ENCODE results near the gene NEK1.

The NEK1 gene

DNA sequence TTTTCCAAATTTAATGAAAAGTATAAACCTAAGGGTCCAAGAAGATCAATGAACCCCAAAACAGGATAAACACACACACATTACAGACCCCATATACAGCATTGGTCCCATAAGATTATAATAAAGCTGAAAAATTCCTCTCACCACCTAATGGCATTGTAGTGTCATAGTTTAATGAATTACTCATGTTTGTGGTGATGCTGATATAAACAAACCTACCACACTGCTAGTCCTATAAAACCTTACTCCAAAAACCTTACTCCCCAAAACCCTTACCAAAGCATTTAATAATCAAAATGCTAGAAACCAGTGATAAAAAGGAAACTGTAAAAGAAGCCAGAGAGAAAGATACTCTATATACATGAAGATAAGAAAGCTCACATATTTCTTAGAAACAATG, 193.5 kb downstream of the NEK1 start:
- DNase-seq (ENCODE audit: low read depth), result no peak

DNA sequence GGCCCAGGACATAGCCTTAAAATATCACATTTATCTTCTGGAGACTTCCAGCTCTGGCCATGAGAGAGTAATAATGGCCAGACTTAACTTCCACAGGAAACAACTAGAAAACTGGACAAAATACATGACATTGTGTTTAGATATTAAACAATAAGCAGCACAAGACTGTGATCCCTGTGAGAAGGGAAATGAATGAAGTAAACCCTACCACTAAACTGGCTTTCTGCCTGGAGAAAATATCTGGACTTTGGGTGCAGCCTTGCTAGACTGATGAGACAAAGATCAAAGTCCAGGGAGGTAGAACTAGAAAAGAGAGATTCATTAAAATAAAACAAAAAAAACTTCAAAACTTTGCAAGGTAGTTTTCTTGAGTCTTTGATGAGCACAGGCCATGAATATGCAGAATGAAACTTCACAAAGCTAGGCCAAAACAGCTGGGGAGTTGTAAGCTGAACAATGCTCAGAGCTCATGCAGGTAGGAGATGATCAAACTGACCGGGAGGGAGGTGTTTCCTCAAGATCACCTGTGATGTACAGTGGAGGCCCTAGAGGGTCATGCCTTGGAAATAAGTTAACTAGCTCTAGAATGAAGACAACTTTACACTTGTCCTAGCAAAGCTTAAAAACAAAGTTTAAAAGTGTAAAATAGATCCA, 194.6 kb downstream of the NEK1 start:
- no peak for DNase-seq (ENCODE audit: low read depth)

DNA sequence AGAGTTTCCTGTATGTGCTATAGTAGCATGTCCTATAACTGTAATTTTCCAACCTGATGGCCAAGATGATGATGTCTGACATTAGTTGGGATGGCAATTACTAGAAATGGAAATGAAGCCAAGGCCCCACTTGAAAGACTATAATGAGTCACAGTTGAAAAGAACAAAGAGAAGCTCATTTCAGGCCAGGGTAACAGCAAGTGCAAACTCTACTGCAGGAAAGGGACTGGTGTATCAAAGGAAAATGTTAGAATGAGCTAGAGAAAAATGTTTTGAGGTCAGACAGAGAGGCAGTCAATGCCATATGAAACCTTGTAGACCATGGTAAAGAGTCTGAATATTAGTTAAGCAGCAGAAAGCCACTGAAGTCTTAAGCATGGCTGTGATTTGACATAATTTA, 195.4 kb downstream of the NEK1 start:
- no peak for DNase-seq (ENCODE audit: low read depth)

DNA sequence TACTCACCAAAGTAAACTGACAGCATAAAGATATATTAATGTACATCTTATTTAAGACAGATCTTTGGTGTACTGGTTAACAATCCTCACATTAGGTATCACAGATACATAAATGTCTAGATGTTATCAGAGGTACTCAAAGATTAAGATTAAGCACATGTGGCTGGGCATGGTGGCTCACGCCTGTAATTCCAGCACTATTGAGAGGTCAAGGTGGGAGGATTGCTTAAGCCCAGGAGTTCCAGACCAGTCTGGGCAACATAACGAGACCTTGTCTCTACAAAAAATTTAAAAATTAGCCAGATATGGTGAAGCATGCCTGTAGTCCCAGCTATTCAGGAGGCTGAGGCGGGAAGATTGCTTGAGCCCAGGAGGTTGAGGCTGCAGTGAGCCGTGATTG, 195.9 kb downstream of the NEK1 start:
- DNase-seq (ENCODE audit: low read depth), result no peak

GRCh38 chr4:169414913-169415312, 197.5 kb downstream of the NEK1 start:
- DNase-seq (ENCODE audit: low read depth), result no peak

DNA sequence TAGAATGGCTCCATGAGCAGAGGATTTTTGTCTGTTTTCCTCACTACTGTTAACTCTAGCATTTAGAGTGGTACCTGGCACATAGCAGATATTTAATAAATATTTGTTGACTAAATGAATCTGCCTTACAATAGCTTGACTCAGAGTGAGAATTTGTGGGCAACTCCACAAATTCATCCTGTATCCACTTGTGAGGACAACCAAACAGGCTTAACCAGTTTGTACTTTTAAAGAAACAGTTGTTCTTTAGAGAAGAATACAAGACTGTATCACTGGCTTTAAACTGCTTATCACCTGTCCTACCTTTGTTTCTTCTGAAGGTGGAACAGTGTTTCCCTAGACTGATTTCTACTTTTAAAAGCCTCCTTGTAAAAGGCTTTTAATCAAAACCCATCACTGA, 200.3 kb downstream of the NEK1 start:
- DNase-seq (ENCODE audit: low read depth), result no peak

DNA sequence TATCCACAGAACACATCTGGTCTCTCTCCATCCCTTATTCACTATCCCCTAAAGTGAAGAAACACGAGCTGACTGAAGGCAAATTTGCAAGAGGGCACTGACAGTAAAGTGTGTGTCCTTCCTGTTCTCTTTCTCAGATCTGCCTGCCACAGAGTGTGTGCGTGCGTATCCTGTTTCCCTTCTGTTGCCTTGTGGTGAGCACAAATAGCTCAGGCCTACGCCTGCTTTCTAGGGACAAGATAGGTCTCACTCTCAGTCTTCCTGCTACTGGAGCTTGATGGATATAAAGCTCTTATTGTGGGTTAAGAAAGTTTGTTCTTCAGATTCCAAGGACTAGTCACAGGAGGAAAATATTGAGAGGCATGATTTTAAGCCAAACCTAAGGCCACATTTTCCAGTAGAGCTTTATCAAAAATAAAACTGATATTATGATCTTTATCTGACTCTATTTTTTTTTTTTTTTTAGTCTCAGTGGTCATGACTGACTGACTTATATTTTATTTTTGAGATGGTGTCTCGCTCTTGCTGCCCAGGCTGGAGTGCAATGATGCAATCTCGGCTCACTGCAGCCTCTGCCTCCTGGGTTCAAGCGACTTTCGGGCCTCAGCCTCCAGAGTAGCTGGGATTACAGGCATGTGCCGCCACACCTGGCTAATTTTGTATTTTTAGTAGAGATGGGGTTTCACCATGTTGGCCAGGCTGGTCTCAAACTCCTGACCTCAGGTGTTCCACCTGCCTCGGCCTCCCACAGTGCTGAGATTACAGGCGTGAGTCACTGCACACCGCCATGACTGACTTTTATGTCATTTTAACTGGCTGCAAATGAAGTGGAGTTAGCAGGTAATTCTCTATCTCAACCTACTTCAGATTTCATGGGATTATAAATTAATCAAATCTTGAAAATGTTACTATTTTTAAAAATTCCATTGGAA, 201.3 kb downstream of the NEK1 start:
- peak; percentile 71 for DNase-seq (ENCODE audit: low read depth)

GRCh38 chr4:169407217-169407845, 205.1 kb downstream of the NEK1 start:
- no peak for DNase-seq (ENCODE audit: low read depth)

DNA sequence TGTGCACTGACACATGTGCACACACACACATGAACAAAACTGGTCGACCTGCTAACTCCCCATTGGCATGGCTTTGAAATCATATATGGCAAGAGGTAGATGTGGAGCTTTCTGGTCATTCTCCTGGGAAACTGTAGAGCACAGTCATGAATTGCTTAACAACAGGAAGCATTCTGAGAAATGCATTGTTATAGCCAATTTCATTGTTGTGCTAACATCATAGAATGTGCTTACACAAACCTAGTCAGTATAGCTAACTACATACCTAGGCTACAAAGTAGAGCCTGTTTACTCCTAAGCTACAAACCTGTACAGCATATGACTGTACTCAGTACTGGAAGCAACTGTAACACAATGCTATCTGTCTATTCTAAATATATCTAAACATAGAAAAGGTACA, 207.4 kb downstream of the NEK1 start:
- DNase-seq (ENCODE audit: low read depth), result peak; percentile 62

- no peak for DNase-seq (ENCODE audit: low read depth)
Measured at GRCh38 chr4:169400832-169401231, 211.6 kb downstream of the NEK1 start.

- no peak for DNase-seq (ENCODE audit: low read depth)
Measured at GRCh38 chr4:169399976-169400767, 212.2 kb downstream of the NEK1 start.

GRCh38 chr4:169398316-169398715, 214.1 kb downstream of the NEK1 start:
- DNase-seq (ENCODE audit: low read depth), result peak; percentile 93

DNA sequence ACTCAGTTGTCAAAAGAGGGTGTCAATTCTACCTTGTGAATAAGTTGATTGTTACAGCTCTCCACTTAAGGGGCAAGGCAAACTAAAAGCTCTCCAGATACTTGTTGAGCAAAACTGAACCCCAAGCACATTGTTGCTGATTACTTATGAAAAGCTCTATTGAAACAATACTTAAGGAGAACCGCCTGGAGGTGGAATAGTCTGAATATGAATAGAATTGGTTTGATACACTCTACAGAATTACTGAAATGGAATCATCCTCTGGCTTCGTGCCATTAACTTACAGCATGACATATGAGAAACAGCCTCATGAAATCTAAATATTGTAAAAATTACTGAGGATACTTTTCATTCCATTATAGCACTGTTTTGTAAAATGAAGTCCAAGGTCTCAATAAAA, 214.6 kb downstream of the NEK1 start:
- DNase-seq (ENCODE audit: low read depth), result peak; percentile 17

DNA sequence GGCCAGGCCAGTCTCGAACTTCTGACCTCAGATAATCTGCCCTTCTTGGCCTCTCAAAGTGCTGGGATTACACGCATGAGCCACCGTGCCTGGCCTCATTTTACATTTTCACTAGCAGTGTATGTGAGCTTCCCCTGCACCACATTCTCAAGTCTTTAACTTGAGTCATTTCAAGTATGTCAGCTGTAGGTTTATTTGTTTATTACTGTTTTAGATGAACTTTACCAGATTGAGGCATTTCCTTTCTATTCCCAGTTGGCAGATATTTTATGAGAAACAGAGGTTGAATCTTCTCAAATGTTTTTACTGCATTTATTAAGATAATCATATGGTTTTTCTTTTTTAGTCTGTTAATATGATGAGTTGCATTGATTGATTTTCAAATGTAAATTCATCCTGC, 227.0 kb downstream of the NEK1 start:
- no peak for DNase-seq (ENCODE audit: low read depth)

DNA sequence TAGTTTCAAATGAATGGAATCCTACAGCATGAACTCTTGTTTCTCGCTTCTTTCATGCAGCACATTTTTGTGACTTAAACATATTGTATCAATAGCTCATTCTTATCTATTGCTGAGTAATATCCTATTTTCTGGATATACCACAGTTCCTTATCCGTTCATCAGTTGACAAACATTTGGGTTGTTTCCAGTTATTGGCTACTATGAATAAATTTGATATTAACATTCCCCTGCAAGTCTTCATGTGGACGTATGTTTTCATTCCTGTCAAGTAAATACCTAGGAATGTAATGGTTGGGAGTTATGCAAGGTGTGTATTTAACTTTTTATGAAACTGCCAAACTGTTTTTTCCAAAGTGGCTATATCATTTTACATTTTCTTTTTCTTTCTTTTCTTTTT, 227.6 kb downstream of the NEK1 start:
- no peak for DNase-seq (ENCODE audit: low read depth)

DNA sequence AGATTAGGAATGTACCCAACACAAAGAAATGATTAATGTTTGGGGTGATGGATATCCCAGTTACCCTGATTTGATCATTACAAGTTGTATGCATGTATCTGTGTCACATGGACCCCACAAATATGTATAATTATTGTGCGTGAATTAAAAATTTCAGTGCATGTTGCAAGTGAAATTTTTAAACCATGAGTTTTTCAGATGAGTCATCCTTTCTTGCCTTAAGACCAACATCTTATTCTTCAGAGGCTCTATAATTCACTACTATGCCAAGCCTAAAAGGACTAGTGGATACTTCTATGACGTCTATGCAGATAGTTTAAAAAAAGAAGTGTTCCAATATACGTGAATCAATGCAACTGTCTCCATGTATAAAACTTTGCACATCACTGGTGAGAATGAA, 228.7 kb downstream of the NEK1 start:
- DNase-seq (ENCODE audit: low read depth), result peak; percentile 86

- DNase-seq (ENCODE audit: low read depth), result no peak
Measured at GRCh38 chr4:169379688-169380087, 232.7 kb downstream of the NEK1 start.

DNA sequence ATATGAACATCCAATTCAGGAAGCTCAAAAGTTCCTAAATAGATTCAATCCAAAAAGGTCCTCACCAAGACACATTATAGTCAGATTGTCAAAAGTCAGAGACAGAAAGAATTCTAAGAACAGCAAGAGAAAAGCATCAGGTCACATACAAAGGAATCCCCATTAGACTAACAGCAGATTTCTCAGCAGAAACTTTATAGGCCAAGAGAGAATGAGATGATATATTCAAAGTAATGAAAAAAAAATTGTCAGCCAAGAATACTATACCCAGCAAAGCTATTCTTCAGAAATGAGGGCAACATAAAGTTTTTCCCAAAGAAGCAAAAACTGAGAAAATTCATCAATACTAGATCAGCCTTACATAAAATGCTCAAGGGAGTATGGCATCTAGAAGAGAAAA, 235.0 kb downstream of the NEK1 start:
- no peak for DNase-seq (ENCODE audit: low read depth)

- DNase-seq (ENCODE audit: low read depth), result no peak
Measured at GRCh38 chr4:169376421-169376820, 236.0 kb downstream of the NEK1 start.

- no peak for DNase-seq (ENCODE audit: low read depth)
Measured at GRCh38 chr4:169372791-169373190, 239.6 kb downstream of the NEK1 start.

- no peak for DNase-seq (ENCODE audit: low read depth)
Measured at GRCh38 chr4:169369634-169370033, 242.7 kb downstream of the NEK1 start.

DNA sequence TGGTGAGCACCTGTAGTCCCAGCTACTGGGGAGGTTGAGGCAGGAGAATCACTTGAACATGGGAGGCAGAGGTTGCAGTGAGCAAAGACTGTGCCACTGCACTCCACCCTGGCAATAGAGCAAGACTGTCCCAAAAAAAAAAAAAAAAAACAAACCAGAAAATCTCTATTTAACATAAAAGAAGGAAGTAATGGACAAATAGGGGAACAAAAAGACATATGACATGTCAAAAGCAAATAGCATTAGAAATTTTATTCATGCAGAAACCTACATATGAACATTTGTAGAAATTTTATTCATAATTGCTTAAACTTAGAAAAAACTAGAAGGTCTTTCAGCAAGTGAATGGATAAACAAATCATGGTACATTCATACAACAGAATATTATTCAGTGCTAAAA, 244.6 kb downstream of the NEK1 start:
- no peak for DNase-seq (ENCODE audit: low read depth)
